ENCODE measurements around the gene NFIA.
A peak's percentile ranks its signal among the peaks of the same experiment; 100 is the strongest.
"Not testable (repeated sequence)": the region's sequence is repeated elsewhere in the genome, so short reads cannot be mapped to it uniquely, and the experiment has no call there.

The NFIA gene

DNA sequence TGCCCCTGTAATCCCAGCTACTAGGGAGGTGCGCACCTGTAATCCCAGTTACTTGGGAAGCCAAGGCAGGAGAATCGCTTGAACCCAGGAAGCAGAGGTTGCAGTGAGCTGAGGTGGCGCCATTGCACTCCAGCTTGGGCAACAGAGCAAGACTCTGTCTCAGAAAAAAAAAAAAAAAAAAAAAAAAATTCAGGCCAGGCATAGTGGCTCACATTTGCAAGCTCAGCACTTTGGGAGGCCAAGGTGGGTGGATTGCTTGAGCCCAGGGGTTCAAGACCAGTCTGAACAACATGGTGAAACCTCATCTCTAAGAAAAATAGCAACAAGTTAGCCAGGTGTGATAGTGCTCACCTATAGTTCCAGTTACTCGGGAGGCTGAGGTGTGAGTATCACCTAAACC is 20.8 kb upstream of the NFIA start:
- DNase-seq, result not testable (repeated sequence)

DNA sequence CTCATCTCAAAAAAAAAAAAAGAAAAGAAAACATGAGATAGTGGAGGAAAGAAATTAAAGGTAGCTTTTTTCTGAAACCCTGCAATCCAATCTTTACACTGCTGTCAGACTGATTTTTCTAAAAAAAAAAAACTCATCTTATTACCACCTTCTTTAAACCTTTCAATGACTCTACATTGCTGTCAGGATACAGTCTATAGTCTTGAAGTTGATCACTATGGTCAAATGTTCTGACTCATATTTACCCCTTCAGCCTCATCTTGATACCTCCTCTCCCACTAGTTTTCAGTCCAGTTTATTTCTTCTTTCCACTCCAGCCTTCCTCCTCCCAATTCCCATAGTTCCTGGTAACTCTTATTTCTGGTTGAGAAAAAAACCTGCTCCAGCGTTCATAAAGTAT is 17.7 kb upstream of the NFIA start:
- DNase-seq, result no peak

GRCh38 chr1:61067446-61068019 is 14.8 kb upstream of the NFIA start:
- no peak for DNase-seq

GRCh38 chr1:61070054-61070453 is 12.3 kb upstream of the NFIA start:
- no peak for DNase-seq

DNA sequence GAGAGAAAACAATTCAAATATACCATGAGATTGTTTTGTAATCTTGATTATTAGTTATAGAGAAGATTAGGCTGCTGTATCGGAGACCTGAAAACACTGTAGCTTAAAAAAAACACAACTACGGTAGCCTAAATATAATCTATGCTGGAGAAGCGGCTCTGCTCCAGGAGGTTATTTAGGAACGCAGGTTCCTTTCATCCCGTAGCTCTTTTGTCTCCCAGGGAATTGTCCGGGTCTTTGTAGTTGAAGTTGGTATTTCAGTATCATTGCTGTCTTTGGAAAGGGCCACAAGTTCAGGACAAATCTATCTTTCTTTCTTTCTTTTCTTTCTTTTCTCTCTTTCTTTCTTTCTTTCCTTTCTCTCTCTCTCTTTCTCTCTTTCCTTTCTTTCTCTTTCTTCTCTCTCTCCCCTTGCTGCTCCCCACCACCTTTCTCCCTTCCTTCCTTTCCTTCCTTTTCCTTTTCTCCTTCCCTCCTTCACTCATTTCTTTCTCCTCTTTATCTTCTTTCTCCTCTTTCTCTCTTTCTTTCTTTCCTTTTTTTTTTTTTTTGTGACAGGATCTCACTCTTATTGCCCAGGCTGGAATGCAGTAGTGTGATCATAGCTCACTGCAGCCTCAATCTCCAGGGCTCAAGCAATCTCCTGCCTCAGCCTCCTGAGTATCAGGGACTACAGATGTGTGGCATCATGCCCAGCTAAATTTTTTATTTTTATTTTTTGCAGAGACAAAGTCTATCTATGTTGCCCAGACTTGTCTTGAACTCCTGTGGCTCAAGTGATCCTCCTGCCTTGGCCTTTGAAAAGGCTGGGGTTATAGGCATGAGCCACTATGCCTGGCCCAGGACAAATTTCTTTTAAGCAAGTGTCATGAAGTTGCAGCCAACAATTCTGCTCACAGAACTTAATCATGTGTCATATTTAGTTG is 10.9 kb upstream of the NFIA start:
- no peak for DNase-seq

- no peak for DNase-seq
Measured at GRCh38 chr1:61073871-61074270, 8.5 kb upstream of the NFIA start.

DNA sequence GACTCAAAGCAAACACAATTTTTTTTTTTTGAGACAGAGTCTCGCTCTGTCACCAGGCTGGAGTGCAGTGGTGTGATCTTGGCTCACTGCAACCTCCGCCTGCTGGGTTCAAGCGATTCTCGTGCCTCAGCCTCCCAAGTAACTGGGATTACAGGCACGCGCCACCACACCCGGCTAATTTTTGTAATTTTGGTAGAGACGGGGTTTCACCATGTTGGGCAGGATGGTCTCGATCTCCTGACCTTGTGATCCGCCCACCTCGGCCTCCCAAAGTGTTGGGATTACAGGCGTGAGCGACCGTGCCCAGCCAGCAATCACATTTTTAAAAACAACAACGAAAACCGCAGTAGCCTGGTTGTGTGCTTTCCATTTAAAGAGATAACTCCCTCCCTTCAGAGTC is 6.5 kb upstream of the NFIA start:
- DNase-seq, result not testable (repeated sequence)

GRCh38 chr1:61076728-61077675 is 5.4 kb upstream of the NFIA start:
- DNase-seq, result peak; percentile 89

DNA sequence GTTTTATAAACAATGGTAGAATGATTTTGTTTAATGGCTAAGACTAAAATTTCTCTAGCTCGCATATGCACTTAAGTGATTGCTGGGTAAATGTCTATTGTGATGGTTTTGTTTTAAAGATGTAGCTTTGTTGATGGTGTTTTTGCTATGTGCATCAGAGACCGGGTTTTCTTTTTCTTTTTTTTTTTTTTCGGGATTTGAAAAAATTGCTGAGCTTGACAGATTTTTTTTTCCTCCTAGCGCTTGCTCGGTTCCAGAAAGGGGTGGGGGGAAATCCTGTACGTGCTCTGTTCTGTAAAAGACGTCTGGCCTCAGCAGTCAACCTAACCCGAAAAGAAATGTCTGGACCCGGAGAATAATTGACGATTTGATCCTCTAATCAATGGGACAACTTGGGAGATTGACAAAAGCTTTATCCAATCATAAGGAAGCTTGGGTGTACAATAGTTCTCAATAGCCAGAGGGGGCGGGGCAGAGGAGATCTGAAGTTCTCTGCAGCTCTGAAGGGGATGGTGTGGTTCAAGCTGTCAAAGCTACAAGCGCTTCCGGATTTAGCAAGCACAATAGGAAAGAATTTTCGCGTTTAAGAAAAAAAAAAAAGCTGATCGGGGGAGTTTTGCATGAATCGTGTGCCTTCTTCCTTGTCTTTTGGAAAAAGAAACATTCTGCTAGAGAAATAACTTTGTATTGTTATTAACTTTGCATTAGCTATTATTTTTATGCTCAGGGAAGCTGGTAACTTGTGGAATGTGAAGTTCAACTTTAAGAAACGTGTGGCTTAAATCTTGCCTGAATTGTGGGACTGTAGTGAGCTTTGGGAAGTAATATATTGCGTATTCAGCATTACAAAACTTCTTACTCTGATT is 4.5 kb upstream of the NFIA start:
- DNase-seq, result peak; percentile 93

DNA sequence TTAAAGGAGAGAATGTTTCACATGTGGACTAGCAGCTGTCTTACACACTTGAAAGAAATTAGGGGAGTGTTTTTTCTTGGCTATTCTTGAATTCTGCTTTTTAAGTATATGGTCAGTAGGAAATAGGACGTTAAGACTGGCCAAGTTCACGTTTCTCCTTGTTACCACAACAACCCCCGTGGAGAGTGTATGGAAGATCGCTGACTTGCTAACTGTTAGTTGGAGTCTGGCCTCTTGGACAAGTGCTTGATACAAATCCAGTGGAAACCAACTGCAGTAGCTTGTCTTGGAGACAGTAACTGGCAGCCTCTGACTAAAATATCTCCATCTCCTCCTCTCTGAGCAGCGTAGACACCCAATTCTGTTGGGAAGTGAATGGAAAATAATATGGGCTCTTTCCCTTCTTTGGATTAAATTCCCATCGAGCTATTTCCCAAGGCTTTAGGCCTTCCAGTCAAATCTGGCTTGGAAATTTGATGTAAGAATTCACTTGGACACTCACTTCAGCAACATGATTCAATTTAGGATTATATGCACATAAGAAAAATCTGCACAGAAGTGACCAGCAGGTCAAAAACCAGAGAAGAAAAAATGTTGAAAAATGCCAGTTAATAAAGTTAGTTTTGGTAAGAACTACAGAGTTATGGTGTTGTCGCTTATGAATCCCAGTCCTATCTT is 3.6 kb upstream of the NFIA start:
- DNase-seq, result no peak

DNA sequence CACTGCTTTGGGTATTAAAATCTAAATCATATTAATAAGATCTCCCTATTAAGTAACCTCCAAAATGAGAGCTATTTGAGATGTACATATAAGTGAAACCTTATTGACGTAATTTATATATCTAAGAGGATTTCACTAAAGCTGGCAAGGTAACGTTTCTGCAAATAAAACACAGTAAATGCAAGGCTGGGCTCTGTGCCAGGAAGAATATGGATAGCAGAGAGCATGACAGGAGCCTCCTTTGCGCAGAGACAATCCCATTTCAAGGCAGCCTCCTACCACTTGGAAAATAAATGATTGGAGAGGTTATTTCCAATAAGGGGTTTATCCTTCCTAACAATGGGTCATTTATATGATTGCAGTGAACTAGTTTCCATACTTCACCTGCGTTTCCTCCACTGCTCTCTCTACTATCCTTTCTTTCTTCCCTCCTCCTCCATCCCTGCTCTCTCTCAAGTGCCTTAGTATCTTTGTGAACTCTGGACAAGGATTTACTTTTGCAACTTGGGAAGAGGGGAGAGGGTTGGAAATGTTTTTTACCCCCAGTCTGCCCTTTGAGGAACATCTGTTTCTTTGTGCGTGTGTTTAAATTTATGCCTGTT is 3.0 kb upstream of the NFIA start:
- DNase-seq, result no peak

GRCh38 chr1:61079898-61080336 is 2.4 kb upstream of the NFIA start:
- DNase-seq, result peak; percentile 71

DNA sequence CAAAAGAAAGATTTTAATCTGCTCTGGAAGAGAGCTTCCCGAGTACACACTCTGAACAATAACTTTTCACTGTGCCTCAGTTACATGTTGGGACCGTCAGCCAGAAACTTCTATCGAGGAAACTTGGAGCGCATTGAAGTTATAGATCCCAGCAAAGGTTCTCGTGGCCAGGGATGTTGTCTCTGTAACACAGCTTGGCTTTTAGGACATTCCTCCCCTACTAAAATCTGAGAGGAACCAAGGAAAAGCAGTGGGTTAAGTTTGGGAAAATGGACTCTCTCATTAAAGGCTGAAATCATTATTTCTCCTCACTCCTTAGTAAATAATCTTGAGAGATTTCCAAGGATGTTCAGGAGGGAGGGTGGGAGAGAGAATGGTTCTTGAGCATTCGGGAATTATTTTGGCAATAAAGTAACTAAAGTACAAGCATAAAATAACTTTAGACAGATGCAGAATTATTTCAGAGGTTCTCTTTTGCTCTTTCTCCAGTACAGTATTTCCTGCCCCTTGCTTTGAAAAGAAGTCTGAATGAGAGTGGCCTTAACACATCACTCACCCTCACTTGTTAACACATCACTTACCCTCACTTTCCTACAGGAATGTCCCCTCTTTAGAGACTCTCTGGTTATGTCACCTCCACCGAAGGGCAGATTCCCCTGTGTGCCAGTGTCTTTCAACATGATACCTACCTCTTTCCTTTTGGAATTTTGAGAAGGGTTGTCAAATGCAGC is 1.8 kb upstream of the NFIA start:
- no peak for DNase-seq

- DNase-seq, result no peak
Measured at GRCh38 chr1:61081144-61081685, 1.1 kb upstream of the NFIA start.

GRCh38 chr1:61081686-61082310 is 563 bp upstream of the NFIA start:
- peak; percentile 82 for DNase-seq

DNA sequence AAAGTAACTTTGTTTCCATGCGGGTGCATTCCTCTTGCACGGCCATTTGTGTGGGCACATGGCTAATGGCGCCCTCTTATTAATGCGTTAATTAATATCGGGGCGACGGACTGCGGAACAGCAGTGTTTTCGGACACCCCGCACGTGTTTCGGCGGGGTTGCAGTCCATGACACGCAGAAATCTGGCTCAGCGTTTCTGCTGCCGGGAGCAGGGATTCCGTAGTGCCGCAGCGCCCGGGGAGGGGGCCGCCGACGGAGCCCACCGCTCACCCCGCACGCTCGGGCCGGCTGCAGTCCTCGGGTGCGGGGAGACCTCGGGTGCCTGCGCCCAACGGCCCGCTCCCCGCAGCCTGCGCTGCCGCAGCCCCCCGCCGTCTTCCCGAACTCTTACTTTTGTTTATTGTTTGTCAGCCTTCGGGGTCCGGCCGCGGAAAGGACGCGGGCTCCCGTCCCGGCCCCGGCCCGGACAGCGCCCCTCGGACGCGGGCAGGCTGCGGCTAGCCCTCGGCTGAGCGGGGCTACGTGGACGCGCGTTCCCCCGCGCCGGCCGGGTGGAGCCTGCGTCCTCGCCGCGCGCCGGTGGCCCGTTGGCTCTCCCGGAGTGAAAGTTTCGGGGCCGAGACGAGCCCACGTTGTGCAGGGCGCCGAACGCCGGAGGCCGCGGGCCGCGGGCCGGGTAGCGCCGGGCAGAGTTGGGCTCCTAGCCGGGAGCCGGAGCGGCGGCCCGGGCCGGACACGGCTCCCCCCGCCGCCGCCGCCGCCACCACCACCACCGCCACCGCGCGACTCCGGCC is 849 bp downstream of the NFIA start:
- peak; percentile 66 for DNase-seq

GRCh38 chr1:61083807-61084440 is 1.6 kb downstream of the NFIA start:
- DNase-seq, result no peak

GRCh38 chr1:61084491-61085031 is 2.2 kb downstream of the NFIA start:
- no peak for DNase-seq
